GM12878 (cell line): ENCODE data around the gene TBCD.

ENCODE experiments used
- BHLHE40 ChIP-seq, 2 experiments: fragments of 450-650 bp in 1 of 2; IDR thresholded peaks; 2 replicates each; pipeline ENCODE4 v1.6.1; 2011 to 2017; ENCODE audit warnings: low read depth in 2 of 2, borderline replicate concordance in 1 of 2, improper control_type of control experiment in 1 of 2, low read length in 1 of 2, mild to moderate bottlenecking in 1 of 2
- NFIC ChIP-seq: IDR thresholded peaks from 2 replicates; pipeline ENCODE4 v1.6.1; 2012; ENCODE audit warnings: low read depth, mild to moderate bottlenecking, inconsistent platforms, low read length, moderate library complexity

GRCh38 chr17:82808006-82808405 lies 56.1 kb downstream of the TBCD start:
- TF ChIP-seq BHLHE40 (IDR thresholded peaks at IDR 0.05; ENCODE audit: borderline replicate concordance in 1 of 2, low read depth in 2 of 2, low read length in 1 of 2) (no peak), NFIC (no peak)
